NCI-H2196 (cell line): ENCODE results near the gene BCL7B.
"Not testable (repeated sequence)": the region's sequence is repeated elsewhere in the genome, so short reads cannot be mapped to it uniquely, and the experiment has no call there.

Experiments used
- DNase-seq: peaks from one replicate; lab custom pipeline; 2025; ENCODE audit not compliant: unreplicated experiment; lab: John Stamatoyannopoulos, UW

The BCL7B gene

GRCh38 chr7:73557397-73558257 lies at the start of gene BCL7B:
Gene BCL7B (minus strand): TSS chr7:73557690. CDS start chr7:73557578, 112 bp downstream.
- DNase-seq, result peak; percentile 93

GRCh38 chr7:73605601-73606220 lies 48.2 kb upstream of the BCL7B start:
- DNase-seq, result no peak

- DNase-seq, result no peak
Observed at GRCh38 chr7:73602721-73603651, 45.5 kb upstream of the BCL7B start.

- DNase-seq, result no peak
Observed at GRCh38 chr7:73599916-73600315, 42.4 kb upstream of the BCL7B start.

- no peak for DNase-seq
Observed at GRCh38 chr7:73599151-73599882, 41.8 kb upstream of the BCL7B start.

DNA sequence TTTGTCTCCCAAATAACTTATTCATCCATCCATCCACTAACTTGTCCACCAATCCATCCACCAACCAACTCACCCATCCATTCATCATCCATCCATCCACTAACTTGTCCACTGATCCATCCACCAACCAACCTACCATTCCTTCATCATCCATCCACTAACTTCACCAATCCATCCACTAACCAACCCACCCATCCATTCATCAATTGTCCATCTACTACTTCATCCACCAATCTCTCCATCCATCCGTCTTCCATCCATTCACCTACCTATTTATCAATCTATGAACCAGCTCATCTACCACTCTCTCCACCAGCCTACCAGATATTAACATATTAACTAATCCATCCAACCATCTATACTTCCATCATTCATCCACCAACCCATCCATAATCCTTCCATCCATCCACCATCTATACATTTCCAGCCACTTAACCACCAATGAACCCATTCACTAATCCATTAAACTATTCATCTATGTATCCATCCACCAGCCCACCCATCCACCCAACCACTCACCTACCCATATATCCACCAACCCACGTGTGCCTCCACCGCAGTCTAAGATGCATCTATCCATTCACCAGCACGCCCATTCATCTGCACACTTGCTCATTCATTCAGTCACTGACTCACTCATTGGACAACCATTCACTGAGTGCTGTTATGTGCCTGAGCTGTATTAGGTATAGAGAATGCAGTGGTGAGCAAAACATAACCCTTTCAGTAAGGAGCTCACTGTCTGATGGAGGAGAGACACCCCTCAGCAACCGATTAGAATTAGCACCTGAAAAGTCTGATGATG lies 40.7 kb upstream of the BCL7B start:
- DNase-seq, result no peak

- DNase-seq, result no peak
Observed at GRCh38 chr7:73596191-73597065, 38.9 kb upstream of the BCL7B start.

GRCh38 chr7:73595358-73595757 lies 37.9 kb upstream of the BCL7B start:
- DNase-seq, result no peak

GRCh38 chr7:73593207-73594045 lies 35.9 kb upstream of the BCL7B start:
- no peak for DNase-seq

GRCh38 chr7:73586911-73587310 lies 29.4 kb upstream of the BCL7B start:
- DNase-seq, result no peak

- DNase-seq, result no peak
Observed at GRCh38 chr7:73585196-73585595, 27.7 kb upstream of the BCL7B start.

DNA sequence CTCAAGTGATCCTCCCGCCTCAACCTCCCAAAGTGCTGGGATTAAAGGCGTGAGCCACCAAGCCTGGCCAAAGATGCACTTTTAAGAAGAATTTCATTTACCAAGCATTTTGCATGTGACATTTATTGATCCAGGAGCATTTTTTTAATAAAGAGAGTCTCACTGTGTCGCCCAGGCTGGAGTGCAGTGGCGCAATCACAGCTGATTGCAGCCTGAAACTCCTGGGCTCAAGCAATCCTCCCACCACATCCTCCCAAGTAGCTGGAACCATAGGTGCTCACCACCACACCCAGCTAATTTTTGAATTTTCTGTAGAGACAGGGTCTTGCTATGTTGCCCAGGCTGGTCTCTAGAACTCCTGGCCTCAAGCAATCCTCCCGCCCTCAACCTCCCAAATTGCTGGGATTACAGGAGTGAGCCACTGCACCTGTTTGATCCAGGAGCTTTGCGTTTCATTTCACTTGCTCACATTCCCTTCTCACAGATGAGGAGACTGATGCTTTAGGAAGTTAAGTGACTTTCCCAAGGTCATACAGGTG lies 25.2 kb upstream of the BCL7B start:
- no peak for DNase-seq

DNA sequence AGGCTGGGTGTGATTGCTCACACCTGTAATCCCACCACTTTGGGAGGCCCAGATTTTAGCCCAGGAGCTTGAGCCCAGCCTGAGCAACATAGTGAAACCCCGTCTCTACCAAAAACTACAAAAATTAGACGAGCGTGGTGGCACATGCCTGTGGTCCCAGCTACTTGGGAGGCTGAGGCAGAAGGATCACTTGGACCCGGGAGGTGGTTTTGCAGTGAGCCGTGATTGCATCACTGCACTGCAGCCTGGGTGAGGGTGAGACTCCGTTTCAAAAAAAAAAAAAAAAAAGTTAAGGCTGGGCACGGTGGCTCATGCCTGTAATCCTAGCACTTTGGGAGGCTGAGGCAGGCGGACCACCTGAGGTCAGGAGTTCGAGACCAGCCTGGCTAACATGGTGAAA lies 23.5 kb upstream of the BCL7B start:
- not testable (repeated sequence) for DNase-seq

DNA sequence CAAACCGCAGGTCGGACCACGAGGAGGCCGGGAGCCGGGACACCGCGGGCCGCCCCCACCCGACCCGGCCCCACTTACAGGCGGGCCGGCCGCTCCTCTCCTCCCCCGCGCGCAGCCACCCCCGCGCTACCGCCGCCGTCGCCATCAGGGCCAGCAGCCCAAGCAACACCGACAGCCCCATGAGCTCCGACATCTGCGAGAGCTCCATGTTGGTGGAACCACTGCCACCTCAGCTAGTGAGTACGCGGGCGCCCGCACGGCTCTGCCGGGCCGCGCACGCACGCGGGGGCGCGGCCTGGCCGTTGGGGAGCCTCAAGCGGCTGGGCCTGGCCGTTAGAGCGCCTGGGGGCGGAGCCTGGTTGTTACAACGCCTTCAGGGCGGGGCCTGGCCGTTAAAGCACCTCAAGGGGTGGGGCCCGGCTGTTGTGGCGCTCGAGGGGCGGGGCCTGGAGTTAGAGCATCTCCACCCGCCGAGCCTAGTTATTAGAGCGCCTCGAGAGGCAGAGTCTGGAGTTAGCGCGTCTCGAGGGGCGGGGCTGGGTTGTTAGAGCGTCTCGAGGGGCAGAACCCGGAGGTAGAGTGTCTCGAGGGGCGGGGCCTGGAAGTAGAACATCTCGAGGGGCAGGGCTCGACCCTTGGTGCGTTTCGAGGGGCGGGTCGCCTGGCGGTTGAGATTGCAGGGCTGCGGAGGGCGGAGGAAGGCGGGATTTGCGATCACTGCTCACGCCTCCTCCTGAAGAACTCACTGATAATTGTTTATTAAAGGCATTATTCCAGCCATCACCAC lies 21.0 kb upstream of the BCL7B start, which contains the start of gene TBL2:
TSS of gene TBL2 (minus strand) at position 238 of the 787 bp plus-strand sequence. CDS start at position 208, 30 bp downstream.
- peak; percentile 99 for DNase-seq

DNA sequence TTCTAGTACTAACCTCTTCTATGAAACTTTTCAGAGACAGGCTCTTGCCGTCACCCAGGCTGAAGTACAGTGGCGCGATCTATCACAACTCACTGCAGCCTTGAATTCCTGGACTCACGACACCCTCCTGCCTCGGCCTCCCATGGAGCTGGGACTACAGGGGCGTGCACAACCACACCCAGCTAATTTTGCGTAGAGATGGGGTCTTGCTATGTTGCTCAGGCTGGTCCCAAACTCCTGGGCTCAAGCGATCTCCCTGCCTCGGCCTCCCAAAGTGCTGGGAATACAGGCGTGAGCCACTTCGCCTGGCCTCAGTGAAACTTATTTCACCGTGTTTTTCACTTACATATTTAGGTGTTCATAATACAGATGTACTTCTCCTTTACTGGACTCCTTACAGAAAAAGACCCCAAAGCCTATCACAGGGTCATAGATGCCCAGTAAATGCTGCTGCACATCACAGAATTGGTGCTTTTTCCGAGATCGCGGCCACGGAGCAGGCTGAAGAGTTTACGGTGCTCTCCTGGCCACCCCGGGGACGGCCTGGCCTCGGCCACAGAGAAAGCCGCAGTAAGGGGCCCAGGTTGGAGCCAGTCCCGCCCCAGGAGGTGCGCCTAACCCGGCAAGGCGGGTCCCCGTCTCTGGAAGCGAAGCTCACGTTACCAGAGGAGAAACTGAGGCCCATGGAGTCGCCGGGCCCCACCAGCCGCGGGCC lies 20.3 kb upstream of the BCL7B start:
- DNase-seq, result no peak

GRCh38 chr7:73573791-73574190 lies 16.3 kb upstream of the BCL7B start:
- no peak for DNase-seq
